ENCODE measurements around the gene FAM168B. TPM values are rescaled to one million over a fixed set of nuclear protein-coding genes. Genes with fewer than 3 reads are reported as not detected.

FAM168B gene
- total and polyA plus RNA-seq, 12 donors = 17.3 to 112 (median 85.0) TPM

DNA sequence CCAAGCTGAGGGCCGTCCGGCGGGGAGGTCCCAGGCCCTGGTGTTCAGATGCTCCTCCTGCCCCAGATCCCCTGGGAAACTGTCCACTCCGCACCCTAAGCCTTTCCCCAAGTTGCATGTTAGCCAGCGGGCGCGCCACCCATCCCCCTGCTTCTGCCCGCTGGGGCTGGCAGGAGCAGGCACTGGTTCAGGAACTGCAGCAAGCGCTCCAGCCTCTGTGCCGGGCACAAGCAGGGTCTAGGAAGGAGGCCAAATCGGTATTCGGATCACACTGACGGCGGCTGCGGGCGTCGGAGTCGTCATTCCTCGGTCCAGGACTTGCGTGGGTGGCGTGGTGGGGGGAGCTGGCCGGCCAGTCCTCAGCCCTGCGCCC is 53.7 kb downstream of the FAM168B start:
- H3K4me1 ChIP-seq = peaks cover 0 to 13% (median 9%) of the 10 kb centered on the region in 9 donors
- no peaks in the 10 kb centered on the region for H3K9me3 ChIP-seq
- TF ChIP-seq, protein P1, sequence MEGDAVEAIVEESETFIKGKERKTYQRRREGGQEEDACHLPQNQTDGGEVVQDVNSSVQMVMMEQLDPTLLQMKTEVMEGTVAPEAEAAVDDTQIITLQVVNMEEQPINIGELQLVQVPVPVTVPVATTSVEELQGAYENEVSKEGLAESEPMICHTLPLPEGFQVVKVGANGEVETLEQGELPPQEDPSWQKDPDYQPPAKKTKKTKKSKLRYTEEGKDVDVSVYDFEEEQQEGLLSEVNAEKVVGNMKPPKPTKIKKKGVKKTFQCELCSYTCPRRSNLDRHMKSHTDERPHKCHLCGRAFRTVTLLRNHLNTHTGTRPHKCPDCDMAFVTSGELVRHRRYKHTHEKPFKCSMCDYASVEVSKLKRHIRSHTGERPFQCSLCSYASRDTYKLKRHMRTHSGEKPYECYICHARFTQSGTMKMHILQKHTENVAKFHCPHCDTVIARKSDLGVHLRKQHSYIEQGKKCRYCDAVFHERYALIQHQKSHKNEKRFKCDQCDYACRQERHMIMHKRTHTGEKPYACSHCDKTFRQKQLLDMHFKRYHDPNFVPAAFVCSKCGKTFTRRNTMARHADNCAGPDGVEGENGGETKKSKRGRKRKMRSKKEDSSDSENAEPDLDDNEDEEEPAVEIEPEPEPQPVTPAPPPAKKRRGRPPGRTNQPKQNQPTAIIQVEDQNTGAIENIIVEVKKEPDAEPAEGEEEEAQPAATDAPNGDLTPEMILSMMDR (IDR thresholded peaks at IDR 0.05) = no peak
- 56 to 59% methylated on average over 23 of the region's 23 CpGs for WGBS, 2 donors
- peaks cover 4 to 60% (median 38%) of the 10 kb centered on the region in 7 donors for H3K27me3 ChIP-seq
- ATAC-seq = peak in 1 of 8 donors; percentile 7
- DNase-seq = no peak
- H3K27ac ChIP-seq = no peak overlapping the region
- intact Hi-C loops (cut with DNase I) = no loop called here
- H3K36me3 ChIP-seq = no peaks in the 10 kb centered on the region
- H3K4me3 ChIP-seq = peak overlapping the region in 7 of 10 donors; percentile 27 to 40 (median 33)

DNA sequence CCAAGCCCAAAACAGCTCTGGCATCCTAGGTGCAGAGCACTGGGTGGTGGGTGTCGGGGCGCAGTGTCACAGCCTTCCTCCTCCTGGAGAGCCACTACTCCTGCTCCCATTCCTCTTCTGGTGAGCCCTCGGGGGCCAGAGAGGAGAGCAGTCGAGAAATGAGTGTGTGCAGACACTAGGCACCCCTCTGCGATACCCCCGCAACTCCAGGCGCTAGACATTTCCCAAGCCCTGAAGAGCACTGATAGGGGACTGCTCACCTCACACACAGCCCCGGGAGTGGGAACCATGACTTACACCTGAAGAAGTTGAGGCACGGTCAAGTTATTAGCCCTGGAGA is 54.2 kb downstream of the FAM168B start:
- no peak for ATAC-seq
- WGBS, 2 donors = 93 to 94% methylated on average over 9 of the region's 9 CpGs
- peaks cover 0 to 13% (median 9%) of the 10 kb centered on the region in 9 donors for H3K4me1 ChIP-seq
- no peaks in the 10 kb centered on the region for H3K9me3 ChIP-seq
- no peak for DNase-seq
- intact Hi-C loops (cut with DNase I) = no loop called here
- H3K36me3 ChIP-seq = no peaks in the 10 kb centered on the region
- H3K4me3 ChIP-seq = no peak overlapping the region
- H3K27me3 ChIP-seq = peaks cover 4 to 64% (median 43%) of the 10 kb centered on the region in 7 donors
- TF ChIP-seq, protein P1 (IDR thresholded peaks at IDR 0.05) = no peak
- no peak overlapping the region for H3K27ac ChIP-seq

DNA sequence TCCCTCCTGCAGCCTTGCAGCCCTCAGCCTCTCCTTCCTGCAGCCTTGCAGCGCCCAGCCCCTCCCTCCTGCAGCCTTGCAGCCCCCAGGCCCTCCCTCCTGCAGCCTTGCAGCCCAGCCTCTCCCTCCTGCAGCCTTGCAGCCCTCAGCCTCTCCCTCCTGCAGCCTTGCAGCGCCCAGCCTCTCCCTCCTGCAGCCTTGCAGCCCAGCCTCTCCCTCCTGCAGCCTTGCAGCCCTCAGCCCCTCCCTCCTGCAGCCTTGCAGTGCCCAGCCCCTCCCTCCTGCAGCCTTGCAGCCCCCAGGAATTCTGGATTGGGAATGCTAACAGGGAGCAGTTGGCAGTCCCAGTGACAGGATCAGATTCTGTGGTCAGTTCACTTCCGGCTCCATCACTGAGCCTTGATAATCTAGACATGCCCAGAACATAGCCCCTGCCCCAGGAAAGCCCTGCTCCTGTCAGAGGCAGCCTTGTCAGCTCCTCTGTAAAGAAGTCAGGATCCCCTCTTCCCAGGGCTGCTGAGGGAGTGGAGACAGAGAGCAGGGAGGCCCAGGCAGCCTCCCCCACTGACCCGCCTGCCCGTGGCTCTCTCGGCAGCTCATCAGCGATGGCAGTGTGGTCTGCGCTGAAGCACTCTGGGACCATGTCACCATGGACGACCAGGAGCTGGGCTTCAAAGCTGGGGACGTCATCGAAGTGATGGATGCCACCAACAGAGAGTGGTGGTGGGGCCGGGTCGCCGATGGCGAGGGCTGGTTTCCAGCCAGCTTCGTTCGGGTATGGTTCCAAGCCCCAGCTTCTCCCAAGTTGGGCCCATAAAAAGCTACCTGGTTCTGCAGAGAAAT is 54.8 kb downstream of the FAM168B start:
- H3K9me3 ChIP-seq = no peaks in the 10 kb centered on the region
- WGBS, 2 donors = 91 to 92% methylated on average over 17 of the region's 17 CpGs
- H3K4me1 ChIP-seq = peaks cover 0 to 13% (median 9%) of the 10 kb centered on the region in 9 donors
- TF ChIP-seq, protein P1 (IDR thresholded peaks at IDR 0.05) = no peak
- H3K36me3 ChIP-seq = no peaks in the 10 kb centered on the region
- no peak for DNase-seq
- peaks cover 4 to 70% (median 48%) of the 10 kb centered on the region in 7 donors for H3K27me3 ChIP-seq
- H3K27ac ChIP-seq = no peak overlapping the region
- no peak overlapping the region for H3K4me3 ChIP-seq
- intact Hi-C loops (cut with DNase I) = no loop called here
- ATAC-seq = no peak

DNA sequence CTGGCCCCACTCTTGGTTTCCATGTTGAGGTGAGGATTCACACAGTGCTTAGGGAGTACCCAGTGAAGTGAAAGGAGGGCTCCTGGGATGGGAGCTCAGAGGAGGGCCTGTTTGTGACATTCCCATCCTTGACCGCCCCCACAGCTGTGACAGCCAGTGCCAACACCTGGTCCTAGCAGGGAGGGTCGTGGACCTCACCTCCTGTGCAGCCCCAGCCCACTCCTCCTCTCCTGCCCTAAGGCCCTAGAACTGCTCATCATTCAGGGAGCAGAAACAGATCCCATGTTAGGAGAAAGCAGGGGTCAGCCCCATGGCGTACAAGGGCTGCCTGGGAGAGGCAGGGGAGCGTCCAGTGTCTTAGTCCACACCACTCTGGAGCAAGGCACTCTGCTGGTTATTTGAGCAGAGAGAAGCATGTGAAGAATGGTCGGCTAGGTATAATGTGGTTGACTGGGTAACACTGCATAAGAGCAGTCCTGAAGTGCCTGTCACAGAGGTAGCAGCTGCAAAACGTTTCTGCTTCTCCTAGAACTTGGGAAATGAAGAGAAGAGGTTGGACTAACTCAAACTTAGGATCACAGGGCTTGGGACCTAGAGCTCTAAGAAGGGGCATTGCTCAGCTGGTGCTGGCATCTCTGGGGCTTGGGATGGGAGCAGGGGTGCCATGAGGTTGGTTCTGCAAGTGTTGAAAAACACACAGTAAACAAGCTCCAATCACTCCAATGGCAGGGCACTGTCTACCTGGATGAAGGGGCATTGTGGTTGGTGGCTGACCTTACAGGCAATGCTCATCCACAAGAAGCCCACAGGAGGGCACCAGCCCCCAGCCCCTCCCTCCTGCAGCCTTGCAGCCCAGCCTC is 55.6 kb downstream of the FAM168B start:
- intact Hi-C loops (cut with DNase I) = no loop called here
- 69 to 71% methylated on average over 6 of the region's 6 CpGs for WGBS, 2 donors
- DNase-seq (no peak), ATAC-seq (no peak)
- Histone ChIP-seq H3K36me3 (no peaks in the 10 kb centered on the region), H3K4me1 (peaks cover 0 to 13% (median 9%) of the 10 kb centered on the region in 9 donors), H3K9me3 (no peaks in the 10 kb centered on the region), H3K4me3 (no peak overlapping the region), H3K27ac (no peak overlapping the region), H3K27me3 (peaks cover 4 to 72% (median 52%) of the 10 kb centered on the region in 7 donors)
- TF ChIP-seq, protein P1 (IDR thresholded peaks at IDR 0.05) = no peak
